ENCODE data around the gene GDF10.

The GDF10 gene

GRCh38 chr10:47360419-47361040, 60.5 kb downstream of the GDF10 start:
- DNase-seq (ENCODE audit: low read depth): no peak
- TF ChIP-seq, protein P1, sequence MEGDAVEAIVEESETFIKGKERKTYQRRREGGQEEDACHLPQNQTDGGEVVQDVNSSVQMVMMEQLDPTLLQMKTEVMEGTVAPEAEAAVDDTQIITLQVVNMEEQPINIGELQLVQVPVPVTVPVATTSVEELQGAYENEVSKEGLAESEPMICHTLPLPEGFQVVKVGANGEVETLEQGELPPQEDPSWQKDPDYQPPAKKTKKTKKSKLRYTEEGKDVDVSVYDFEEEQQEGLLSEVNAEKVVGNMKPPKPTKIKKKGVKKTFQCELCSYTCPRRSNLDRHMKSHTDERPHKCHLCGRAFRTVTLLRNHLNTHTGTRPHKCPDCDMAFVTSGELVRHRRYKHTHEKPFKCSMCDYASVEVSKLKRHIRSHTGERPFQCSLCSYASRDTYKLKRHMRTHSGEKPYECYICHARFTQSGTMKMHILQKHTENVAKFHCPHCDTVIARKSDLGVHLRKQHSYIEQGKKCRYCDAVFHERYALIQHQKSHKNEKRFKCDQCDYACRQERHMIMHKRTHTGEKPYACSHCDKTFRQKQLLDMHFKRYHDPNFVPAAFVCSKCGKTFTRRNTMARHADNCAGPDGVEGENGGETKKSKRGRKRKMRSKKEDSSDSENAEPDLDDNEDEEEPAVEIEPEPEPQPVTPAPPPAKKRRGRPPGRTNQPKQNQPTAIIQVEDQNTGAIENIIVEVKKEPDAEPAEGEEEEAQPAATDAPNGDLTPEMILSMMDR (IDR thresholded peaks at IDR 0.05; ENCODE audit: low read depth, low read length, missing control alignments): no peak
- in situ Hi-C loops (cut with HindIII; ENCODE audit: low sequenced_read_pairs): no loop called here
- H3K4me3 ChIP-seq (ENCODE audit: low read depth, low read length): no peak overlapping the region

DNA sequence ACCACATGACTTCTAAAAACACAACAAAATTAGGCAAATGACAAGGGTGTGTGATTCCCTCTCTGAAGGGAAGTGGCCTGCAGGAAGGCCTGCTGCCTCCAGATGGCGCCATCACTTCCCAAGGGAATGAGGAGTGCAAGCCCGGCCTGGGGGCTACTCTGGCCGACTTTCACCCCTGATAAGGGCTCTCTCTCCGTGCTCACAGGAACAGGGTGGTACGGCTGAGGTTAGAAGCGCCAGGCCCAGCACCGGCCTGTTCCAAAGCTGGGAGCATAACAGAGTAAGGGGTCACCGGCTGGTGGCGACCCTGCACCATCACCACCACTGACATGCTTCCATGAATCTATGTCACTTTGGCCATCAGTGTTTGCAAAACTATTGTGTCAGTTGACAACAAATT, 61.3 kb downstream of the GDF10 start:
- no peak overlapping the region for H3K4me3 ChIP-seq (ENCODE audit: low read depth, low read length)
- DNase-seq (ENCODE audit: low read depth): no peak
- TF ChIP-seq, protein P1 (IDR thresholded peaks at IDR 0.05; ENCODE audit: low read depth, low read length, missing control alignments): peak; percentile 86
- in situ Hi-C loops (cut with HindIII; ENCODE audit: low sequenced_read_pairs): no loop called here

DNA sequence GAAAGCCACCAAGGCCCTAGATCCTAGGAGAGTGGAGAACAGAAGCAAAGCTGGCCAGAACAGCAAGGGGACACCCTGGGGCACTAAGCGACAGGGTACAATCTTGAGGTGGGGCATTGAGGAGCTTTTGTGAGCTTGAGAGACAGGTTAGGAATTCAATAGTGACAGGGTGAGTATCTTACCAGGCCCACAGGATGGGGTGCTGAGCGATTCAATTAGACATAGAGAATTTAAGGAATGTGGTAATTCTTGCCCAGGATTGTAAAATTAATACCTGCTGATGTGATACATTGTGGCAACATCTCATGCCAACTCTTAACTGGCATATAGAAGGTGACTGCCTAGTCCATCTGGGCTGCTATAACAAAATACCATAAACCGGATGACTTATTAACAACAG, 62.2 kb downstream of the GDF10 start:
- DNase-seq (ENCODE audit: low read depth): no peak
- TF ChIP-seq, protein P1 (IDR thresholded peaks at IDR 0.05; ENCODE audit: low read depth, low read length, missing control alignments): no peak
- in situ Hi-C loops (cut with HindIII; ENCODE audit: low sequenced_read_pairs): no loop called here
- H3K4me3 ChIP-seq (ENCODE audit: low read depth, low read length): no peak overlapping the region
